ENCODE measurements around the gene SUSD5.

- no peak for TF ChIP-seq POLR2A (IDR thresholded peaks at IDR 0.05)
- TF ChIP-seq, protein P1, sequence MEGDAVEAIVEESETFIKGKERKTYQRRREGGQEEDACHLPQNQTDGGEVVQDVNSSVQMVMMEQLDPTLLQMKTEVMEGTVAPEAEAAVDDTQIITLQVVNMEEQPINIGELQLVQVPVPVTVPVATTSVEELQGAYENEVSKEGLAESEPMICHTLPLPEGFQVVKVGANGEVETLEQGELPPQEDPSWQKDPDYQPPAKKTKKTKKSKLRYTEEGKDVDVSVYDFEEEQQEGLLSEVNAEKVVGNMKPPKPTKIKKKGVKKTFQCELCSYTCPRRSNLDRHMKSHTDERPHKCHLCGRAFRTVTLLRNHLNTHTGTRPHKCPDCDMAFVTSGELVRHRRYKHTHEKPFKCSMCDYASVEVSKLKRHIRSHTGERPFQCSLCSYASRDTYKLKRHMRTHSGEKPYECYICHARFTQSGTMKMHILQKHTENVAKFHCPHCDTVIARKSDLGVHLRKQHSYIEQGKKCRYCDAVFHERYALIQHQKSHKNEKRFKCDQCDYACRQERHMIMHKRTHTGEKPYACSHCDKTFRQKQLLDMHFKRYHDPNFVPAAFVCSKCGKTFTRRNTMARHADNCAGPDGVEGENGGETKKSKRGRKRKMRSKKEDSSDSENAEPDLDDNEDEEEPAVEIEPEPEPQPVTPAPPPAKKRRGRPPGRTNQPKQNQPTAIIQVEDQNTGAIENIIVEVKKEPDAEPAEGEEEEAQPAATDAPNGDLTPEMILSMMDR (IDR thresholded peaks at IDR 0.05 in 8 of 11, conservative IDR thresholded peaks at IDR 0.05 in 3 of 11) = no peak
Observed at GRCh38 chr3:33146791-33147445, 71.7 kb downstream of the SUSD5 start.
